SKM-1 treated with dmso at 0.1 percent for 144 hours (cell line): ENCODE results near the gene TENM4.

Experiments
- DNase-seq: peaks from one replicate; lab custom pipeline; 2025; ENCODE audit not compliant: unreplicated experiment; lab: John Stamatoyannopoulos, UW

Gene TENM4

DNA sequence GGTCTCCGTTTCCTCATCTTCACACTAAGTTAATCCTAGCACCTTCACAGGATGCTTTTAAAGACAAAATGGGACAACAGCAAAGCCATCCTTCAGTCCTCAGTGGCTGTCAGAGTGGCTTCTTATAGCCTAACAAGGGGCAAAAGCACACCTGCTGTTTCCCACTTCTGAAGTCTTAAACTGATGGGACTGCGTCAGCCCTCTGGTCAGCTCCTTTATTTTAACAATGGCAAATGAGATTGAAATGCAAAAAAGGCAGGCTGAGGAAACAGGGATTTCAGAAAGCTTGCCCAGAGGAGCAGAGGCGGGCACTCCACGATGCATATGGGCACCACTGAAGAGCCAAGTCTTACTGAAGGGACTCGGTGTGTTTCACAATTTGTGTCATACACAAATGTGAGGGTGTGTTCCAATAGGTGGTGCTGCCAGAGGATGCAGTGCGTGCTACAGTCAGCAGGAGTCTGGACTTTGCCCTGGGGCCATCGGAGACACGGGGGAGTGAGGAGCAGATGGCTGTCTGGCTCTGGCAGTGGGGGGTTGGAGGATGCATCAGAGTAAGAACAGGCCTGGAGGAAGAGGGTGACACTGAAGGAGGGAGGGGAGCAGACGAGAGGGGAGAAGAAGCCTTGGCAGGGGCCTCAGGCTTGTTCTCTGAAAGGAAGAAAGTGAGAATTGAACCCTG, 47.3 kb downstream of the TENM4 start:
- DNase-seq, result no peak

DNA sequence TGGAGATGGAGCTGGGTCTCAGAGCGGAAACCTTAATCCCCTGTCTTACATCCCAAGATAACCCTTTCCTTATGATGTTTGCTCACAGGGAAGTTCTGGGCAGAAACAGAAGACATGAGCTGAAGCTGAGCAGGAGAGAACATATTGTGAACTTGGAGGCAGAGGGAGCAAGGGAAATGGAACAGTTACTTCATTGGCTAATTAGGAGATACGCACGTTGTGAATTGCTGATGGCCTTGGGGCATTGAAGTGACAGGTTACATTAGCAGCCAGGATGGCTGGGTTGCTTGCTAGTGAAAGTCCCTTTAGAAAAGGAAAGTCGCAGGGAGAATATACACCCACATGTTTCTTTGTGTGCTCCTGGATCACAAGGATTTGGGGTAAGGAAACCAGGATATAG, 48.7 kb downstream of the TENM4 start:
- DNase-seq, result no peak

DNA sequence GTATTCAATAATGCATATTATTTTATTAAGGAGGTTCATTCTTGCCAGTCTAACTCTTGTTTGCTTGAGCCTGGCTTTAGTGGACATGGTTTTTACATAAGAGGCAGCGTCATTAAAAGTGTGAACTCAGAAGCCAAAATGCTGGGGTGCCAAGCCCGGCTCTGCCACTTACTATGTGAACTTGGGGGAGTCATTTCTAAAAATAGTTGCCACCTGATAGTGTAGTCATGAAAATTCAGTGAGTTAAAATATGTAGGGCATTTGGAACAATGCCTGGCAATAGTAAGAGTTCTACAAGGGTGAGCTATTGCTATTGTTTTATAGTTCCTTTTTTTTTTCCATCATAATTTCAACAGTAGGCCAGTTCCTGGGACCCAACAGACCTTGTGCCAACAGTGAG, 49.9 kb downstream of the TENM4 start:
- DNase-seq, result no peak

DNA sequence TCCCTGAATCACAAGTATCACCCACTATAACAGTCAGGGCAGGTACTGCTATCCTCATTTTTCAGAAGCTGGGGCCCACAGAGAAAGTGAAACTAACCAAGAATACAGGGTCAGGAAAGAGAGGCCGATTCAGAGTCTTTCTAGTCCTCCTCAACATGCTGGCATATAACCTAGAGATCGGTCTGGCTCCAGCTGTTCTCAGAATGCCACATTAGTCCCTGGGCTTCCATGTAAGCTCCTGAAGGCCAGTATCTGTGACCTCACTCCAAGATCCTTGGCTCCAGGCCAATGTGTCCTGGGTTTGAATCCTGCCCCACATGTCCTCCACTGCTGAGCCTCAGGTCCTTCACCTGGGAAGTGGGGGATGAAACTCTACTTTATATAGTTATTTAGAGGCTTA, 50.4 kb downstream of the TENM4 start:
- DNase-seq, result no peak

DNA sequence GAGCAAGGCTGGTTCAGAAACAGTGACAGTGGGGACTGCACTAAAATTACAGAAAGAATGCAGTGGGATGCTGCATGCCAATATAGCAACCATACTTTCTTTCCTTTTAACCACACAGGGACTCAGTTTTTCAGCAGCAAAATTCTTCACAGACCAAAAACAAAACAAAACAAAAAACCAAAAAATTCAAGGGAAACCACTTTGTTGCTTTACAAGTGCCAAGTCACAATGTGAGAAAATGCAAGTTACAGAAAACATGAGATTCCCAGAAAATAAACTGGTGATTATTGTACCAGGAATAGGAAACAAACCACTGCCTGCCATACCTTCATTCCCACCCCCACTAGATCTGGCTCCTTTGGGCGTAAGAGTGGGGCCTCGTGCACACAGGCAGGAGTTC, 52.6 kb downstream of the TENM4 start:
- DNase-seq, result no peak

DNA sequence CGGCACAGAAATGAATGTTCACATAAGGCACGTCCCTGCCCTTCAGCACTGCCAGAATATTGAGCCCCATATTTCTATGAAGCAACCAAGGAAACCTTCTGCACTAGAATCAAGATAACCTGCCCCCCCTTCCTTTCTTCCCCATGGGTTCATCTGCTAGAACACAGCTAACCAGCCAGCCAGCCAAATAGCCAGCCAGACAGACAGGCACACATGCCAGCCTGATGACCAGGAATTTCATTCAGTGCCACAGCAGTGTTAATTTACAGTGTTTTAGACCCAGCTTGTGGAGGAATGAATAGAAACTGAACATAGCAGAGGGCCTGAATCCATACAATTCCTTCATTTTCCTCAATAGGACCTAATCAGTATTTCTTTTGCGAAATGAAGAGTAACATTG, 57.0 kb downstream of the TENM4 start:
- DNase-seq, result no peak

DNA sequence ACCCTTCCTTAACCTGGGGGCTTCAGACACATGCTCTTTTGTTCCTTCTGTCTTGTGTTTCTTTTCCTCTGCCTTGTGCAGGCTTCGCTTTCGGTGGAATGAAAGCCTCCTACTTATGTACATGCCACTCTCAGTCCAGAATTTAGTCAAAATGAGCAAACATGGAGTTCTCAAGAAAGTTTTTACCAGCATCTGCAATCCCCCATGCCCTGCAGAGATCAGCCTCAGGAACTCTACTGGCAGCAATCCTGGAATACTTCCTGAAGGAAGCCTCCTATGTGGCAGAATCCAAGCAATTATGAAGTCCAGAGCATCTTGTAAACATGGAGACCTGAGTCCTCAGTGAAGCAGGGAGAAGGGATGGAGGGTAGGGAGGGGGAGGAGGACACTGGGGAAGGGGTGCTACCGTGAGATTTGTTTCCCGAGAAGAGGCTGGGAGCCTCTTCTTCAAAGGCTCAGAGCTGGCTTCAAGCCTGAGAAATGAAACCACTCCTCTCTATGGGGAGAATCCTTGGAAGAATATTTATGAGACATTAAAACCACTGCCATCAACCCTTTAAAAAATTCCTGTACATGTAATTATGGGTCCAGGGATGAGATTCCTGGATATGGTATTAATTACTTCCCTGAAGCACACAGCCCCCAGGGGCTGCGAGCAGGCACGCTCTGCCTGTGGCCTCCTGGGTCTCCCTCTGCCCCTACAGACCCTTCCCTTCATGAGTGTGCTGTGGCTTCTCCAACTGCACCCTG, 58.4 kb downstream of the TENM4 start:
- DNase-seq, result no peak

DNA sequence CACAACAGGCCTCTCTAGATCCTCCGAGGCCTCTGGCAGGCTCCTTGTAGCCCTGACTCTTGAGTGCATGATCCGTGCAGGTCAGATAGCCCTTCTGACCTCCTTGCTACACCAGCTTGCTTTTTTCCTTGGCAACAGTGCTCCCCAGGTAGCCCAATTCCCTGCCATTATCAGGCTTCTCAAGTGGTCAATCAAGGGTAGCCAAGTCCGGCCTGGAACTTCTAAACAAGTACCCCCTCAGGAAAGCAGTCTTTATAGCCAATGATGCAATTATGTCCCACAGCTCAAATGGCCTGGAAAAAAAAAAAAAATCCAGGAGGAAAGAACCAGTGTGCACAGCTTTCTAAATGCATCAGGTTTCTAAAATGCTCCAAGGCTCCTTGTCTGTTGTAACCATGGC, 59.8 kb downstream of the TENM4 start:
- no peak for DNase-seq

DNA sequence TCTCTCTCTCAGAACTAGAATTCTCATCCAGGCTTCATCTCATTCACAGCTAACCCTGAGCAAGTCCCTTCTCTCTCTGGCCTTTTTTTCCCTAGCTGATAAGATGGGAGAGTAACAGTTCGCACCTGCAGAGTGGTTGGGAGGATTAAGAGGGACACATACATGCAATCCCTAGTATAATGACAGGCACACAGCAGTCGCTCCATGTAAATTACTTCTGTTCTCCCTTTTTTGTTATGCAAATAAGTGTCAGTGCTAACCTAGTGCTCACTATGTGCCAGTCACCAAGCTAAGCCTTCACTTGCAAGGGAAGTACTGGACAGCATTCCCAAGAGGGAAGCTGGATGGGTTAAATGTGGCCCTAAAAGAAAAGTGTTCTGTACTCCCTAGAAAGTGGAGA, 63.4 kb downstream of the TENM4 start:
- DNase-seq, result no peak

DNA sequence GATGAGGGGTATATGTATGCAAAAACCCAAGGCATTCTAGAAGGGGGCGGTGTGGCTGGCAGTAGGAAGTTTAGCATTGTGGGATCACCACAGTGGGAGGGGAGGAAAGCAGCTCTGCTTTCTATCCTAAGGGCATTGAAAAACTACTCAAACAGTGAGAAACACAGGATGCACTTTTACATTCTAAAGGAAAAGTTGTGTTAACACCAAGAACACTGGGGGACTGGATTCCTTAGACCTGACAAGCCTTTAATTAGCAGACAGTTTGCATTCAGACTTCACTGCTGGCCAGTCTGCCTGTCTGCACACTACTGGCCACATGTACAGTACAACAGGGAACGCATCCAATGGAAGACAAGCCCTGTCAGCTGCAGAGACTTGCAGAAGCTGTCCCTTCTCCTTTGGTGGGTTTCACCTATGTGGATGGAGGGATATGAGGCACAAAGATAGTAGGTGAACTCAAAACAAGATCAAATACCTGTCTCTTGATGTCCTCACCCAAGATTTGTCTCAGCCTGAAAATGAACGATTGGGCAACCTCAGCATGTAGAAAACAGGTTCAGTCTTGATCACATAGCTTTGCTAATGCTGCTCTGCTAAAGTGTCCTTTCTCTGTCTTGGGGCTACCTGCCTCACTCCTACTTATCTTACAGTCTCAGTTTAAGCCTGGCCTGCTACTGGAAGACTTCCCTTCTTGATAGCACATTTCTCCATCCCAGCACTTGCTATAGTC, 64.8 kb downstream of the TENM4 start:
- DNase-seq, result no peak

DNA sequence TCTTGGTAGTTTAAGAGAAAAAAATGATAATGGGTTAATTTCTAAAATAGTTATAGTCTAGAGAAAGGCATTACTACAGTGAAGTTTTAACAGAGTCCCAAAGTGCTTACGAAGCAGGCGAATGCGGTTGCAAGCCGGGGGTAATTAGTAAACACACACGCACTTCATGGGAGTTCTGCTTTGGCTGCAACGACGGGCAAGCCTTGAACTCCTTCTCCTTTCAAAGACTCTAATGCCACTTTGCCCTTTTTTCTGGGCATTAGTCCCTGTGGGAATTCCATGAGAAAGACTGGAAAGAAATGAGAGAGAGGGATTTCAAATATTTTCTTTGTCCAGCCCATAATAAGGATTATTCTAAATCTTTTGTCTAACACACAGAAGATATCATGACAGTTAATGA, 66.1 kb downstream of the TENM4 start:
- no peak for DNase-seq

DNA sequence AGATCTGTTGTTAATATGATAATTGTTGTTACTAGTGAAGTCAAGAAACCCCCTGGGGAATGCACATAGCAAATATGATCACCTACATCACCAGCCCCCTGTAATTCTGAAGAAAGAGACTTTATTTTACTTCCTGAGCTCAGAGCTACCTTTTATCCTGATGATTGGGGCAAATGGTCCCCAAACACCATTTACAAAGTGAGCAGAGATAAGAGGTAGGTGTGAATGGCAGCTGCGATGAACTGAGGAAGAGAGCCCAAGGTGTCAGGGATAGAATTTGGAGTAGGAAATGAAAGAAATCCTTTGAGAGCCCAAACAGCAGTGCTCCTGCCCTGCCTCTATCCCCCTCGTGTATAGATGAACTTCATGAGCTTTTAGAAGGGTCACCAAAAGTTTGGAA, 69.1 kb downstream of the TENM4 start:
- DNase-seq, result no peak

DNA sequence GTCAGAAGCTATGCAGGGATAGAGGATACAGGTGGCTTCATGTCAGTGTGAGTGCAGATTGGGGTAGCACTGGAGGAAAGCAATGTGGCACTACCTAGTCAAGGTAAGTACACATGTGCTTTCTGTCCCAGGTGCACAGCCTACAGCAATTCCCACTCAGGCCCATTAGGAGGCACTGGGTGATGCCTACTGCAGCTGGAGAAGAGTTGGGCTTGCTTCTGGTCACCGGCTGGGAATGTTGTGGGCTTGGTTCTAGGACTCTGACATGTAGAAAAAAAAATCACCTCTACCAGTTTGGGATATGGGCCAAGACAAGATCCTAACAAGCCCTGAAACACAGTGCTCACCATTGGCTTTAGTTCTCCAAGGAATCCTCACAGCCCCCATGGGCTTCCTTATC, 69.7 kb downstream of the TENM4 start:
- DNase-seq, result no peak

DNA sequence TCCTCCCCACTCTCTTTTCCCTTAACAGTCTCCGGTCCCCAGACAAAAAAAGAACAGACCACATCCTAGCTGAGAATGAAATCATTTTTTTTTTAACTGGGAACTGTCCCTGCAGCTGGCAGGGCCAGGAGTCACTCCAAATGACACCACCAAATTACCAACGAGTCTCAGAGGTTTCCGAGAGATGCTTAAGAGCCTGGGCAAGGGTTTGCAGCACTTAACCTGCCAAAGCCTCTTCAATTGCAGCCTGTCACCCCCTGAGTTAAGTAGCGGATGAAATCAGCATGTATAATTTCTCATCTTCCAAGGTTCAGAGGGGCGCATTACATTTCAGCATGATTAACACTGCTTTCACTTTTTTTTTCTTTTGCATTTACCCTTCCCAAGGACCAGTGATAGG, 71.8 kb downstream of the TENM4 start:
- DNase-seq, result no peak

DNA sequence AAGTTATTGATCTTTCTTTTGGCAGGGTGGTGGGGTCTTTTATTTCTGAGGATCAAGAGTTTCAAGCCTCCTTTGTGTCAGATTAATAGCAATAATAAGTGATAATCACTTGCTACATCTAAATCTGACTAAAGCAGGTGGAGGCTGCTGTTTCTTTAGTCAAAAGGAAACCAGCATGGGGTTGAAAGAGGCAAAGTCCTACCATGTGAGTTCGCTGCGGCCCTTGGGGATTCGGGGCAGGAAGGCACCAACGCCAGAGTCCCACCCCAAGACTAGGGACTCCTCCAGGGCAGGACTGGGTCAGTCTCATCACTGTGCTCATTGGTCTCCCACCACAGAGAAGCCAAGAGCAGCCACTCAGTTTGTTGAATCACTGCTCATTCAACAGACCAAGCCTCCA, 73.0 kb downstream of the TENM4 start:
- DNase-seq, result no peak

DNA sequence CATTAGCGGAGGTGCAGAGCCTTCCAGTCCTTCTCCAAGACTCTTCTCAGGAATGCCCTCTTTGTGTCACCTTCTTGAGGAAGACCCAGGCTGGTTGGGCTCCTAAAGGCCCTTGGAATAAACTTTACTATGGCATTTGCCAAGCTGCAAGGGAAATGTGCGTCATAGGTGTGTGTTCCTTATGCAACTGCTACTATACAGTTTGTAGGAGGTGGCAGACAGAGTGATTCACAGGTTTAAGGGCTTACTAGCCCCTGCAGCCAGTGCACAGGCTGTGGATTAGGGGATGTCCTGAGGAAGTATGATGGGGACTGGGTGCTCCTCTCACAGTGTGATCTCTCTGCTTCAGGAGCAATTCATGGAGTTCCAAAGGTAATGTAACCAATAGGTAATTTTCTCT, 74.6 kb downstream of the TENM4 start:
- no peak for DNase-seq

DNA sequence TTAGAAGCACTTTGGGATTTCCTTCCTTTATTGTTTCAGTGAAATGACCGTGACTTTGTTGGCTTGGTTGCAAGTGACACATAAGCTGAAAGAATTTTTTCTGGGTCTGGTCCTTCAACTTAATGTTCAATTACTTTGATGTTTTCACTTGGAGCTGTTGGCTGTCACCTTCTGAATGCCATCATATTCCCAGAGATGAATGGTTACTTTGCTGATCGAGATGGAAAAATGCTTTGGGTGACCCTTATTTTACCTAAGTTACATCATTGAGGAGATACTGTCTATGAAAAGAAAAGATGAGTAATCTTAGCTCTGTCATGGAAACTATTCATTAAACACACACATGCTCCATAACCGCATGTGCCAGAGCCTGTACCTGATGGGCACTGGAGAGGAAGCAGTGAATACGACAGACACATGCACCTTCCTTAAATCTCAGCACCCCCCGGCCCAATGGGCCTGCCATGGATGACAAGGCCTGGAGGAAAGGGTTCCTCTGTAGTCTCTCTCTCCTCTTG, 76.9 kb downstream of the TENM4 start:
- DNase-seq, result no peak

DNA sequence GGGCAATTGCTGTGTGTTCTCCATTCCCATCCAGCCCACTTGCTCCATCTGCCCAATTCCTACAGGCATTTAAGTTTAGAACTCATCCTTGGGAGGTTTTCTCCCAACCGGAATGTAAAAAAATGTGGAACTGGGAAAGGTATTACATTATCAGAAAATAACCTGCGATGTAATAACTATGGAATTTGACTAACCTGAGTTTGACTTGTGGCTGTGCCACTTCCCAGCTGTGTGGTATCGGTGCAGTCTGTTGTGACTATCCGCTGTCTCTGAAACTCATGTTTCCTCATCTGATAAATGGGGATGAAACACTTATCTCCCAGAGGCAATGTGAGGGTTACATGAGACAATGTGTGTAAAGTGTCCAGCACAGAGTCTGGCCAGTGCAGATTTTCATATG, 77.6 kb downstream of the TENM4 start:
- DNase-seq, result no peak

DNA sequence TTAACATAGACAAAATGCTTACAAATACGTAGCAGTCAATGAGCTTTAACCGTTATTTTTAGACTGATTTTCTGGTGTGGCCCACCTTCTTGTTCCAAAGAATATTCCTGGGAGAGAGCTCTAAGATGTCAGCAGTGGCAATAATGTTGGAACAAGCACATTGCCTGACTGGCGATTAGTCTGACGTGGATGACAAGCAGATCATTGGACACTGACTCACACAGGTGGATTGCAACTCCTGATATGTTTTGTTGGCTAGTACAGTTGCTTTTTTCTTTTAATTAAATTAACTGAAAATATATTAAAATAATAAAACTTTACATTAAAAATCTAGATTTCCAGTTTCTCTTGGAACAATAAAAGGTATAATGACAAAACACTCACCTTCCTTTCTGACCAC, 78.0 kb downstream of the TENM4 start:
- no peak for DNase-seq

DNA sequence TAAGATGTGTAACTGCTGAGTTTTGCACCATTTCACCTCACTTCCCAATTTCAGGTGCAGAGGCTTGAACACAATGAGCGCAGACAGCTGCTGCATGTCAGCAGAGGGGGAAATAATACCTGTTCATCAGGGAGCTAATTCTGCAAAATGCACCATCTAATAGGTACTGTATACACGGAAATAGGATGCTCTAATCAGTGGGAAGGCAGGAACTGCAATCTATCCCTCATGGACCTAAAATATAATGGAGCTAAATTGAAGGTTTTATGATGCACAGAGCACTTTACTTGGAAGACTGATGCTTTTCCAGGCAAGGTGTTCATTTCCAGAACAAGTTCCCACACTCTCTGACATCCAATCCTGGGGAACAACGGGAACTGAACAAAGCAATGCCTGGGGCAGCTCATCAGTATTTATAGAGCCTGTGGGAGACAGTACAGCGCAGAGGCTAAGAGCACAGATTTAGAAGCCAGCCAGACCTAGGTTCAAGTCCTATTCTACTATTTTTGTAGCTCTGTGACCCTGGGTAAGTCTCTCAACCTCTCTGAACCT, 78.5 kb downstream of the TENM4 start:
- DNase-seq, result no peak

DNA sequence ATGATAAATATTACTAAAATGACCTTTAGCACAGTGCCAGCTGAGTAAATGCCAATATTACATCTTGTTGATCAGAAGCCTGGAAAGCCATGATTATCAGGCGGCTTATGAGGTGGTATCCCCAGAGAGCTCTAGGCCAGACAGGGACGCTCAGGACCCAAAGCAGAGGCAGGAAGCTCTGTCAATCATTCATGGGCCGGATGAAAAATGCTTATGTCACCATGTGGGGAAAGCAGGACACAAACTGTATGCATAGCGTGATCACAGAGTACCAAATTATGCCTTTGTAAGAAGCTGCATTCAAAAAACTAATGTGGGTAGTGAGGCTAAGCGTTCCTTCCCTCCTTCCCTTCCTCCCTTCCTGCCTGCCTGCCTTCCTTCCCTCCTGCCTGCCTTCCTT, 82.6 kb downstream of the TENM4 start:
- DNase-seq, result no peak

DNA sequence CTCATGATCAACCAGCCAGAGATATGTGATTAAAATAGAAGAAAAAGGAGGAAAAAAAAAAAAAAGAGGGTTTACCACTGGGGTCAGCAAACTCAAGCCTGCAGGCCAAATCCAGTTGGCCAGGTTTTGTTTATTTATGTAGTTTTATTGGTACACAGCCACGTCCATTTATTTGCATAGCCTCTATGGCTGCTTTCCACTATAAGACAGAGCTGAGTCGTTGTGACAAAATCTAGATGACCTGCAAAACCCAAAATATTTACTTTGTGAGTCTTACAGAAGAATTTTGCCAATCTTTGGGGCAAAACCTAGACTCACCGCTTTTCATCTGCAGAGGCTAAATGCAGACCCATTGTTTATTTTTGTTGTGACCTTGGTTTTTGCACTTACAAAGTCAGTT, 87.1 kb downstream of the TENM4 start:
- DNase-seq, result no peak
